A549 (cell line): Measurements from ENCODE around the gene LDLRAD3.

ENCODE experiments used
- EP300 ChIP-seq, 2 experiments: fragments of >200 bp; sonication (Bioruptor Twin); formaldehyde crosslinking; IDR thresholded peaks; 2 replicates in 1 of 2; 3 replicates in 1 of 2; pipeline ENCODE4 v1.6.1; 2016 to 2017
- JUN ChIP-seq, 2 experiments: fragments of >200 bp; sonication (Bioruptor Twin); formaldehyde crosslinking; IDR thresholded peaks; 2 replicates in 1 of 2; 3 replicates in 1 of 2; pipeline ENCODE4 v1.6.1; 2016 to 2017
- RNF2 ChIP-seq: fragments of 200-600 bp; sonication (generic); IDR thresholded peaks from 2 replicates; pipeline ENCODE4 v1.6.1; 2016; ENCODE audit warnings: low read depth, mild to moderate bottlenecking, antibody characterized with exemption, moderate library complexity, borderline replicate concordance
- TF ChIP-seq, protein P1 (sequence below): fragments of 250-450 bp; sonication (Bioruptor Pico); IDR thresholded peaks from 2 replicates; pipeline ENCODE4 v1.5.0; 2021; ENCODE audit warnings: mild to moderate bottlenecking, moderate library complexity, borderline replicate concordance

DNA sequence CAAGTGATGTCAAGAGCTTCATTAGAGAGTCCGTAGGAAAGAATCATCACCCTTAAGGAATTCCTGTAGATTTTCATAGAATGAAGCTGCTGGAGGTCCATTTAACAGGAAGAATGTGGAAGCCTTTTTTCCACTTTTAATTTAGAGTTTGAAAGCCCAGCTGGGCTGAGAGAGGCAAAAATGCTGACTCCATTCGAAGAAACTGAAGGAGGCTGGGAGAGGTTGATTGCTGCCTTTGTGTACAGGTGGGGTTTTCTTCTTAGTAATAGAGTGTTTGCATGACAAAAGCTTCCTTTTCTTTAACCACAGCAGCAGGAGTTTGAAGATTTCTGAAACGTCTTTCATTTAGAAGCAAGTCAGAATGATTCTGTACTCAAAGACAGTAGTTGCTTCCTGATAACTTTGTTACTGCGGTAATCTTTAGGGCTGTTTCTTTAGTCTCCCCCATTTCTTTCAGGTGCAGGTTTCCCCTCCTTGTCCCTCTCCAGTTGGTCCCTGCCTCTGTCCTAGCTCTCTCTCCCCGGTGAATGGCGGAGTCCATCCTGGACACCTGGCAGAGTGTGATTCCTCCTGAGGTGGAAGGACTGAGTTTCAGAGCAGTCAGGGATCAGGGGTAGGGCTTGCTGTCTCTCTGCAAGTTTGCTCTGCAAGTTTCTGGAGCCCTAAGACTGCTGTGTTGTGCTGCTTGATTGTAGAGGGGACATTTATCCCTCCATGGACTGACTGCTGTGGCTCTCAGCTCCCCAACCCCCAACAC lies 166.2 kb downstream of the LDLRAD3 start:
- TF ChIP-seq JUN (IDR thresholded peaks at IDR 0.05), result no peak
- no peak for TF ChIP-seq RNF2
- TF ChIP-seq EP300 (IDR thresholded peaks at IDR 0.05), result no peak
- TF ChIP-seq, protein P1, sequence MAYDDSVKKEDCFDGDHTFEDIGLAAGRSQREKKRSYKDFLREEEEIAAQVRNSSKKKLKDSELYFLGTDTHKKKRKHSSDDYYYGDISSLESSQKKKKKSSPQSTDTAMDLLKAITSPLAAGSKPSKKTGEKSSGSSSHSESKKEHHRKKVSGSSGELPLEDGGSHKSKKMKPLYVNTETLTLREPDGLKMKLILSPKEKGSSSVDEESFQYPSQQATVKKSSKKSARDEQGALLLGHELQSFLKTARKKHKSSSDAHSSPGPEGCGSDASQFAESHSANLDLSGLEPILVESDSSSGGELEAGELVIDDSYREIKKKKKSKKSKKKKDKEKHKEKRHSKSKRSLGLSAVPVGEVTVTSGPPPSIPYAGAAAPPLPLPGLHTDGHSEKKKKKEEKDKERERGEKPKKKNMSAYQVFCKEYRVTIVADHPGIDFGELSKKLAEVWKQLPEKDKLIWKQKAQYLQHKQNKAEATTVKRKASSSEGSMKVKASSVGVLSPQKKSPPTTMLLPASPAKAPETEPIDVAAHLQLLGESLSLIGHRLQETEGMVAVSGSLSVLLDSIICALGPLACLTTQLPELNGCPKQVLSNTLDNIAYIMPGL (CRISPR knock-in tag), result no peak
